ENCODE results near the gene ACVRL1.

DNA sequence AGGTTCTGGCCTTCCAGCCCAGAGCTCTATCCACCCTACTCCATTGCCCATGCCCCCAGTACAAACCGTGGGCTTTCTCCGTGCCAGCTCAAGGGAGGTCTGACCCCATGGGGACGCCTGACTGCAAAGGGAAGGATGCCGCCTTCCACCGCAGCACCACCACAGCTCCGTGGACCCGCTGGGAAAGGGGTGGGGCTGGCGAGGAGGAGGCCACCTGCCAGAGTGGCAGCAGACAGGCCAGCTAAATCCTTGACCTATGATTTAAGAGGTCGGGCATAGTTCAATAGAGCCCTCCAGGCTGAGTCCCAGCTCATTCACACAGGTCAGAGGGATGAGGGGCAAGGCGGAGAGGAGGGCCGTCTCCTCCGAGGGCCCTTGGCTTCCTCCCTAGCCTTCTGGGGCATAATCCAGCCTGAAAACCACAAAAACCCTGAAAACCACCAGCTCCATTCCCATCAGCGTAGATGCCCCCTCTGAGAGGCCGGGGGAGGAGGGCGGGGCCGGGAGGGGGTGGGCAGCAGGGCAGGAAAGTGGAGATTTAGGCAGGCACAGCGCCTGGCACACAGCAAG lies 43.9 kb upstream of the ACVRL1 start:
- TF ChIP-seq, protein P1, sequence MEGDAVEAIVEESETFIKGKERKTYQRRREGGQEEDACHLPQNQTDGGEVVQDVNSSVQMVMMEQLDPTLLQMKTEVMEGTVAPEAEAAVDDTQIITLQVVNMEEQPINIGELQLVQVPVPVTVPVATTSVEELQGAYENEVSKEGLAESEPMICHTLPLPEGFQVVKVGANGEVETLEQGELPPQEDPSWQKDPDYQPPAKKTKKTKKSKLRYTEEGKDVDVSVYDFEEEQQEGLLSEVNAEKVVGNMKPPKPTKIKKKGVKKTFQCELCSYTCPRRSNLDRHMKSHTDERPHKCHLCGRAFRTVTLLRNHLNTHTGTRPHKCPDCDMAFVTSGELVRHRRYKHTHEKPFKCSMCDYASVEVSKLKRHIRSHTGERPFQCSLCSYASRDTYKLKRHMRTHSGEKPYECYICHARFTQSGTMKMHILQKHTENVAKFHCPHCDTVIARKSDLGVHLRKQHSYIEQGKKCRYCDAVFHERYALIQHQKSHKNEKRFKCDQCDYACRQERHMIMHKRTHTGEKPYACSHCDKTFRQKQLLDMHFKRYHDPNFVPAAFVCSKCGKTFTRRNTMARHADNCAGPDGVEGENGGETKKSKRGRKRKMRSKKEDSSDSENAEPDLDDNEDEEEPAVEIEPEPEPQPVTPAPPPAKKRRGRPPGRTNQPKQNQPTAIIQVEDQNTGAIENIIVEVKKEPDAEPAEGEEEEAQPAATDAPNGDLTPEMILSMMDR (IDR thresholded peaks at IDR 0.05): no peak
- no peak for TF ChIP-seq POLR2A (IDR thresholded peaks at IDR 0.05)
